GM18499 (cell line): ENCODE results near the gene ZBTB24.

Source experiments
- ATAC-seq: cut with Tn5 transposase; IDR thresholded peaks from one replicate; pipeline ENCODE4 v1.9.1; 2021; ENCODE audit warnings: moderate number of reproducible peaks; ENCODE audit not compliant: insufficient read depth, unreplicated experiment

Gene ZBTB24

DNA sequence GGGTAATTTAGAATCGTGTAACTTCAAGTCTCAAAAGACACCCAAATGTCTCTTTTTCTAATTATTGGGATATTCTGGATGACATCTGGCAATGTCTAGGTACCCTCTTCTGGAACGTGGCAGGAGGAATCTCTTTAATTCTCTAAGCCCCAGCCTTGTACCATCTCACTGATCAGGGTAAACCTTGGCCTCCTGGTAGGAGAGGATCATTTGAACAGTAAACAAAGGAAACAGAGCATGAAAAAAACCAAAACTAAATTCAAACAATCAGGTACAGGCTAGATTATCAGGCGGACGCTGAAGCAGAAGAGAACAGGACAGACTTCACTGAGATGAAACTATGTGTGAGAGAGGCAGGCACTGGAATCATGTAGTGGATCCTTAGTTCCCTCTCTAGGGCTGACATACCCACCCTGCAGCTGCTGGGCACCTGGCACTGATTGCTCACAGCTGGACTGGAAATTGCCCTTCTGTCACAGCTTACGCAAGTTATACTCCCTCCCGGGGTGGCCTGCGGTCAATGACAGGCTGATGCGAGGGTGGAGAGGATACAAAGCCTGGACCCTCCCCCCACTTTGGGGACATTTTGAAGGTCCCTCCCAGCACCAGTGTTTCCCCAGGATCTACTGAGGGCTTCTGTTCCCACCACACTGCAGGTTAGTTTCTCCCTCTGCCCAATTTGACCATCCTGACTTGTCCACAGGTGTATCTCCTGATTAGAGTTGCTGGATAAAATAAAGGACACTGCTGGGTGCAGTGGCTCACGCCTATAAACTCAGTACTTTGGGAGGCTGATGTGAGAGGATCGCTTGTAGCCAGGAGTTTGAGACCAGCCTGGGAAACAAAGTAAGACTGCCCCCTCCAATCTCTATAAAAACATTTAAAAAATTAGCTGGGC lies 20.6 kb upstream of the ZBTB24 start:
- no peak for ATAC-seq

DNA sequence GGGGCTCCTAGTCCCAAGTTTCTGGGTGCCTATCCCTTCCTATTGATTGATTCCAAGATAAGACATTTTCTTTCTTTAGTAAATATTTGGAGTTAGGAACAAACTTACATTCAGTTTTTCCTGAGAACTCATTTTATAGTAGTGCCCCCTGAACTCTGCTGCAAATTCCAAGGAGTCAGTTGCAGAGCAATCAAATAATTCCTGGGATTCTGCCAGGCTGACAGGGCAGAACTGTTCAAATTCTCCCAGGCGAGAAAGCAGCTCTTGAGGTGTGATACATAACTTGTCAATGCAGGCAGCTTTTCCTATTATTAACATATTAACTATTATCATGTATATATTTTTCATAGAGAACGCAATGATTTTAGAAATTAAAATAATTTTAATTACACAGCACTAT lies 15.9 kb upstream of the ZBTB24 start:
- ATAC-seq, result no peak

DNA sequence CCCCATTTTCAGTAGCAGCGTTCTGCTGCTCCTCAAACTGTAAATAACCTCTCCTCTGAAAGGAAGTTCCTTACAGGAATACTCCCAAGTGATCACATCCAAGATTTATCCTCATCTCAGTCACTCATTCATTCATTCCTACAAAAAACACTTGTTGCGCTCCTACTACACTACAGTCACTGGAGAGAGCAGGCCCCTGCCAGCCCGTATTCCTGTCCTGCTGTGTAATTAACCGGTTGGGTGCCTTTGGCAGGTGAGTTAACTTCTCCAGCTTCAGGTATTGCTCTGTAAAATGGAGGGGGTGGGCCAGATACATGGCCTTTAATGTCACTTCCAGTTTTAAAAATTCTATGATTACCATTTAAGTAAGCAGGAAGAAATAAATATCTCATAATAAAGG lies 15.0 kb upstream of the ZBTB24 start:
- no peak for ATAC-seq

DNA sequence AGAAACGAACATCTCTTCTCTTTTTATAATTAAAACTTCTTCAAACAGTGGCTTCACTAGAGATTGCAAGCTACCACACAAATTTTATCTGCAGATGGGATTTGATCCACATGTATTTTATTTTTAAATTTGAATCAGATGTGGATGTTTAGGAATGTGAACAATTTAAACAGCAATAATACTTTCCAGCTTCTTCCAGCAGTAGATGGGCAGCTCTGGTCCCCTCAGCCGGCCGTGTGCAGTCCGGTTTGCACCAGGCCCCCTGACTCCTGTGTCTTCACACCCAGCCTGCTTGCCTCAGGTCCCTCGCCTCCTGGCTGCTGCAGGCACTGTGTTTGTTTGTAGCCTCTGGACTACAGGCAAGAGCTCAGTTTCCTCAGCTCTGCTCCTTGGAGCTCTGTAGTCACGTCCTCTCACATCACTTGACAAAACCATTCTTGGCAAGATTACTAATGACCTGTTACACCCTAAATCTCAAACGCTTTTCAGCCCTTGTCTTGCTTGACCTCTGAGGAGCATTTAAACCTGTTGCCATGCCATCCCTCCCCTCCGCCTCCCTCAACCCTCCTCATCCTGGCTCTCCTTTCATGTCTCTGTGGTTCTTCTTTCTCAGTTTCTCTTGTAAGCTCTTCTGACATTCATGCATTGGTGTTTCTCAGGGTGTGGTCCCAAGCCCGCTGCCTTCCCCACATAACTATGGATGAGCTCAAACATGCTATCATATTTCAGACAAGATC lies 13.2 kb upstream of the ZBTB24 start:
- no peak for ATAC-seq

DNA sequence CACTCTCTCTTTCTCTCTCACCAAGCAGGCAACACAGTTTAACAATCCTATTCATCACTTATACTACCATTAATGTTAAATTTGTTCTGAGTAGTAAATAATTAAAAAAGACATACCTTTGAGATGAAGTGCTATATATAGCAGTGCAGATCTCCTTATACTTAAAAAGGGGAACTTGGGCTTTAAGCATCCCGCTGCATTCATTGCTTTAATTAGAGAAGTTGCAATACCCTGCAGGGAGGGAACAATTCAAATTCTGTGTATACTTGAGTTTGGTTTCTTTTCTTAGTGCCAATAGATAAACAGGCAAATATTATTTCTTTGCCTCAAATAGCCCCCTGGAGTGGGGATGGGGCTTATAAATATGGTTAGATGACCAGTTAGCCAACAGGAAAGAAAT lies 10.8 kb upstream of the ZBTB24 start:
- no peak for ATAC-seq

DNA sequence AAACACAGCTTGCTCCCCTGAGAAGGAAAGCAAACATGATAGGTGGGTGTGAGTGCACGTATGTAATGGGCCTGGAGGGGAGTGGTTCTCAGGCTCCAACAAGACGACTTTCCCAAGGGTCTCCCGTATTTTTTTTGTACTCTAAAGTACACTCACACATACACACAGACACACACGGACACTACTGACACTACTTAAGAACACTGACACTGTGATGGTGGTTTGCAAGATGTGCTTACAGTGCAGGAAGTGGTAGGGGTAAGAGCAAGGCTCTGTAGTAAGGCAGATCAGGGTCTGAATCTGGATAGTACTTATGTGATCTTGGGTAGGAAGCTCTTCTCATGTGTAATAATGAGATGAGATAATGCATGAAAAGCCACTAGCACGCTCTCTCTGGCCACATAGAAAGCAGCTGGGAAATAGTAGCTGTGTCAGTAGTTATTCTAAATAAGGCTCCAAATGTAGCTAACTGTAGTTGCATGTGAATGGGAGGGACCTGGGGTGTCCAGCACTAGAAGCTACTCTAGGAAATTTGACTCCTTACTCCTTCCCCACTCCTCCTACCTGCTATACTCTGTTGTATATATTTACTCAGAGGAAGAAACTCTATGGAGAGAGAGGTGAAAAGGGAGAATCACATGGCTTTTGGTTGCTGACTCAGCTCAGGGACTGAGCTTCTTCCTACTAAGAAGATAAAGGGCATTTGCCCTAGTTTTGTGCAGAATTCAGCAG lies 8.4 kb upstream of the ZBTB24 start:
- ATAC-seq, result no peak

DNA sequence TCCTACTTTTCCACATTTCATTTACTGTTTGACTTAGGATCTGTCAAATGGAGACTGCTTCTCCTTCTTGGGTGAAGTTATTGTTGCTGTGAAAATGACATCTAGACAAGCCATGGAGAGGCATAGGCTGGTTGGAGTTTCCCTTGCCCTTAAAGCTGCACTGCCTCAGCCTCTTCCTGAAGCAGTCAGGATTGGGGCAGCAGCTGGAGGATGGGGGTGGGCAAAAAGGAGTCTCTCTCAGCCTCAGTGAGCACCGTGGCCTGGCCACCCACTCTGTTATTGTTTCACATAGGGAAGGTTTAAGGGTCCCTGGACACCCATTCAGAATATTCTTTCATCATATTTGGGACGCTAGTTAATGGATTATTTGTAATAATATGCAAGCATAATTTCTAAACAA lies 7.7 kb upstream of the ZBTB24 start:
- ATAC-seq, result no peak

DNA sequence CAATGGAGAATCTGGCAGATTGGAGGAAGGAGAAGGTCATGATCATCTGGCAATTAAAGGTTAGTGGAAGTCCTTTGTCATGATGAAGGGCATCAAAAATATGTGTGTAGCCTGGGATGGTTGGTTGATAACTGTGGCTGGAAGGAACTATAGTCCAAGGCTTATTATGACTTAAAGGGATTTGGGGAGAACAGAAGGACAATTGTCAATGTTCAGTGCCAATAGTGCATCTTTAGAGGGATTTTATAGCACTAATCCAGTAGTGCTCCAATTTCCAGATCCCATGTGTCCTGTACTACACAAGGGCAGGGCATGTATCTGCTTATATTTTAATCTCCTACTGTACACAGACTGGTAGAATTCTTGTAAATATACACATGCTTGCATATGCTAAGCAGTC lies 5.0 kb upstream of the ZBTB24 start:
- ATAC-seq, result no peak

DNA sequence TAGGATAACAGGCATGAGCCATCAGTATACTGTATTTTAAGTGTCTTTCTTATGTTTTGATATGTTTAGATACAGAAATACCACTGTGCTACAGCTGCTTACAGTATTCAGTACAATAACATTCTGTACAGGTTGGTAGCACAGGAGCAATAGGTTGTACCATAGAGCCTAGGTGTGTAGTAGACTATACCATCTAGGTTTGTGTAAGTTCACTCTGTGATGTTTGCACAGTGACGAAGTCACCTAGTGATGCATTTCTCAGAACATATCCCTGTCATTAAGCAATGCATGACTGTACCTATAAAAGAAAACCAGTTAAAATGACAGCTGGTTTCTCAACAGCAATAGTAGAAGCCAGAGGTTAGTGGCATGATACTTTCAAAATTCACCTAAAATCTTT lies 3.0 kb upstream of the ZBTB24 start:
- ATAC-seq, result no peak

DNA sequence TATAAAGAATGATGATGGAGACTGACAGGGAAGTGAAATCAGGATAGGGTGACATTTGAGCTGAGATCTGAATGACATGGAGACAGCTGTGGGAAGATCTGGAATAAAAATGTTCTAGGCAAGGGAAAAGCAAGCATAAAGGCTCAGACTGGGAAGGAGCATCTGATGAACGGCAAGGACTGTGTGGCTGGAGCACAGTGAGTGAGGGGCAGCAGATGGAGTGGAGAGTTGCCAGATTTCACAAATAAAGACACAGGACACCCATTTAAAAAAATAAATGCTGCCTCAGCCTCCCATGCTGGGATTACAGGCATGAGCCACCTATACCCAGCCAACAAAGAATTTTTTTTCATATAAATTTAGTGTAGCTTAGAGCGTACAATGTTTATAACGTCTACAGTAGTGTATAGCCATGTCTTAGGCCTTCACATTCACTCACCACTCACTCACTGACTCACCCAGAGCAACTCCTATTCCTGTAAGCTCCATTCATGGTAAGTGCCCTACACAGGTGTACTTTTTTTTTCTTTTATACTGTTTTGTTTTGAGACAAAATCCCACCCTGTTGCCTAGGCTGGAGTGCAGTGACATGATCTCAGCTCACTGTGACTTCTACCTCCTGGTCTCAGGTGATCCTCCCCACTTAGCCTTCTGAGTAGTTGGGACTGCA lies 2.4 kb upstream of the ZBTB24 start:
- no peak for ATAC-seq

DNA sequence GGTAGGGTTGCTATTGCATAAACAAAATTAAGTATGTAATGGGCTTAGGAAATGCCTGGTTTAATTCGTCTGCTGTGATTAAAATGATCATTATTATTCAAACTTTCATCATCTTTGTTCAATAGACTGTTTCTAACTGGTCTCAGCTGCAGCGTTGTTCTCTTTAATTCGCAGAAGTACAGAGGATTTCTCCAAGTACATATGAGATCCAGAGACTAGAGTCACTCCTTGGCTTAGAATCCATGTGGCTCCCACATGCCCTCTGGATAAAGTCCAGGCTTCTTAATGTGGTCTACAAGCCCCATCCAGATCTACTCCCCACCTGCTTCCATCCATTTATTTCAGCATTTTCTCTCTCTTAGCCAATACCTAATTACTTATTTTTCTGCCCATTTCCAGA lies 1.1 kb upstream of the ZBTB24 start:
- ATAC-seq, result no peak

DNA sequence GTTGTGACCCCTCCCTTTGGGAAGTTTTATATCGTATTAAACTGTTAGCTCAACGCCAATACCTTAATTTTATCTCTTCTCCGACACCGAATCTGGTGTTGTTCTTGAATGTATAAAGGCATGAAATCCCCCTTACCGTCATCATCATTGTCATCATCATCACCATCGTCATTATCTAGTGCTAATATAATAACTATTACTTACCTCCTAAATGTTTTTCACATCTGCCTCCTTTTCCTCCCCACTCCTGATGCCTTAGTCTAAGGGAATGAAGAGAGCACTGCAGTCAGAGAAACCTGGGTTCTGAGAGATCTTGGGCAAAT lies 677 bp upstream of the ZBTB24 start:
- ATAC-seq, result no peak

DNA sequence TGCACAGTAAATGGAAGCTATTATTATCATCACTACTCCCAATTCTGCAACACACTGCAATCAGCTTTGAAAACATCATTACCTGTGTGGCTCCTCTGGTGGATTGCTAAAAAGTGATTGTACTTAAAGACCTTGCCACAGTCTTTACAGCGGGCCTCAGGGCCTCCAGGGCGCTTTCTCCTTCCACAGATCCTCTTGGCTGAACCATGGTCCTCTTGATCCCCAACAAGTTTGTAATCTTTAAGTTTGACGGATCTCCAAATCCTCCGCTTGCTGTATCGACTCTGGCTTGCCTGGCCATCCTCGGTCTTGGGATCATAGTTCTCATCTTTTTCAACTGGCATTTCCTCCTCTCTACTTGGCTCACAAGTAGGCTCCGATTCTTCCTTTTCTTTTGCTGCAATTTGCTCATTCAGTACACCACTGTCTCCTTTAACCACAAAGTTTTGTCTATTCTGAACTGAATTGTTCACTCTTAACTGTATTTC lies 2.0 kb downstream of the ZBTB24 start:
- no peak for ATAC-seq

DNA sequence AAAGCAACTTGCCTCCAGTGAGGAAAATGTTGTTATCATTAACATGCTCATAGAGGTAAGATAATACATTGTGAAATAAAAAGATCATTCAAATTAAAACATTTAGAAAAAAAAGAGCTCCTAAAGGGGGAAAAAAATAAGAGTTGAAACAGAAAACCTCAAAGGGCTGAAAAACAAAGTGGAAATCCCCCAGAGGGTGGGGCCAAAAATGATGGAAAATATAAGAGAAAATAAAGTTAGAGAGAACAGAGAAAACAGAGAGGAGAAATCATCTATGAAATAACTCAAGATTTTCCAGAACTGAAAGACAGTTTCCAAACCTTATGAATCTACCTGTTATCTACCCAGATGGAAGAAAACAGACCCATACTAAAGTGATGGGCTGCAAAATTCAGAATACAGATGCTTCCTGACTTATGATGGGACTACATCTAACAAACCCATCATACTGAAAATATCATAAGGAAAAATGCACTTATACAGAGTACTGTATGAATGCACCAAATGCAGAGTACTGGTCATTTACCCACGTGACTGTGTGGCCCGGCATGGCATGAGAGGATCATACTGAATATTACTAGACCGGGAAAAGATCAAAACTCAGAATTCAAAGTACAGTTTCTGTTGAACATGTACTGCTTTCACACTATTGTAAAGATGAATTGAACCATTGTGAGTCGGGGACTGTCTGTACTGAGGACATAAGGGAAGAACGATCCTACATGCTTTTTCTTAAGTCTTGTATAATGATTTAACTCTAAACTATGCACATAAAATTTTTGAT lies 4.0 kb downstream of the ZBTB24 start:
- ATAC-seq, result no peak

DNA sequence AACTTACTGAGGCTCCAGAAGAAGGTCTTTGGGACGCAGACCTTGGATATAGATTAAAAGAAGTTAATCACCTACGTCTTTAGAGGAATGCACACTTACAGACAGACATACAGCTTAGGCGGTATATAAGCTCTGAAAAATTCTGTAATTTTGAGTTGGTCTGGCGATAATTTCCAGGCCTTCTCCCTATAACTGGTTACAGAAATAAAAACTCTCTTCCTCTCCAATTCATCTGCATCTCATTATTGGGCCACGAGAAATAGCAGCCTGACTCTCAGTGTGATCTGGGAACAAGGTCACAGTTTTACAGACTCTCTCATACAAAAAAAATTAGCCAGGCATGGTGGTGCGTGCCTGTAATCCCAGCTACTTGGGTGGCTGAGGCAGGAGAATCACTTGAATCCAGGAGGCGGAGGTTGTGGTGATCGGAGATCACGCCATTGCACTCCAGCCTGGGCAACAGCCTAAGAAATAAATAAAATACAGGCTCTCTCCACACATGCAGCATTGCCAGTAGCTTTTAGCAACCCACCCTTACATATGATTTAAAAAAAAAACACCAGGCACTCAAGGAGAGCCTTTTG lies 4.7 kb downstream of the ZBTB24 start:
- ATAC-seq, result no peak

DNA sequence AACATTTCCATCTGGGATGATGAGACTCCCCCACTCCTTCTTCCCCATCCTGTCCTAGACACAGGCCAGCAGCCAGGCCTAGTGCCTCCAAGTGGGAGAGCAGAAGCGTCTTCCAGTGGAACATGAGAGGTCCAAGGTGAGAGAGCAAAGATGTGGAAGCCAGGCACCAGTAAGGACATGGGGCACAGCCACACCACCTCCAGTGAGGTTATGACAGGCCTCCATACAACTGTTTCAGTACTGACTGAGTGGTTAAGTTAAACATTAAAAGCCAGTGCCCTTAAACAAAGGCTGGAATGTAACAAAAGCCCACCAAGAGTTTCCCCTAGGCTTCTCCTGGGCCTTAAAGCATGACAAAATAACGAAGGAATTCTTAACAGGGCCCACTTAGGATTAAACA lies 5.3 kb downstream of the ZBTB24 start:
- ATAC-seq, result no peak

DNA sequence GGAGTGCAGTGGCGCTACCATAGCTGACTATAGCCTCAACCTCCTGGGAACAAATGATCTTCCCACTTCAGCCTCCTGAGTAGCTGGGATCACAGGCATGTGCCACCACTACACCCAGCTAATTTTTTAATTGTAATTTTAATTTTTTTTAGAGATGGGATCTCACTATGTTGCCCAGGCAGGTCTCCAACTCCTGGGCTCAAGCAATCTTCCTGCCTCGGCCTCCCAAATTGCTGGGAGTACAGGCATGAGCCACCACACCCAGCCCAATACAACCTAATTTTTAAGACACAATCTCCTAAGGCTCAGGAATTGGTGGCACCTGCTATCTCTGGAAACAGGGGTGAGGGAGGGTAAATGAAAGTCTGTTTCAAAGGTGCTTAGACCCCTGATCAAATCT lies 5.8 kb downstream of the ZBTB24 start:
- no peak for ATAC-seq

DNA sequence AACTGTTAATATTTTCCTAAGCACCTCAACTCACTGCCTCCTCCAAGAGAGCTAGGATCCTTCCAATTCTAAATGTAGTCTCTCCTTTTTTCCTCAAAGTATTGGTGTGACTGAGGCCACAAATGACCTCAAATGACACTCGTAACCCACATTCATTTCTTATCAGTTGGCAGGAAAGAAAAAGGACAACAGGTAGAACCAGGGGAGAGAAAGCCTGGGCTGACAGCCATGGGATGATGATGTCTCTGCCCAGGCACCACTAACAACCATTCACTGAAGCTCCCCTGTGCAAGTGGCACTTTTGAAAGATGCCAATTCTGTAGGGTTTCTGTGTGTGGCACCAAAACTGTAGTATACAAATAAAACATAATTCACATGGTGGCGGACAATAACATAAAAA lies 7.4 kb downstream of the ZBTB24 start:
- no peak for ATAC-seq

DNA sequence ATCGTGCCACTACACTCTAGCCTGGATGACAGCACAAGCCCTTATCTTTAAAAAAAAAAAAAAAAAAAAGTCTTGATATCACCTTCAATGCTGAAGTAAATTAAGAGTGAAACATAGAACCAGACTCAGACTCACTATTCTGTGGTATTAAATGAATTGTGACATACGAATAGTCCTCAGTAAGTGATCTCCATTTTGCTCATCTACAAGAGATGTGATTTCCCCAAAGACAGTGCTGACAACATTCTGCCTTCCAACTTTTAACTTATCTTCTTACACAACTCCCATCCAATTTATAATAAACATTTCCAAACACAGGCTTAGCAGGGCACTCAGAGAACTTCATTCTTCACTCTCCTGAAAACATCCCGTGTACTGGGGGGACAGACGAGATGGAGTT lies 8.0 kb downstream of the ZBTB24 start:
- no peak for ATAC-seq
